GM12878 (cell line): ENCODE results near the gene WWOX. TPM values are rescaled to one million over a fixed set of nuclear protein-coding genes. Genes with fewer than 3 reads are reported as not detected.

Source experiments
- ATAC-seq: fragments of 200-7000 bp; cut with Tn5 transposase; 3 replicates; pipeline ENCODE4 v1.9.1; 2020; ENCODE audit warnings: mild to moderate bottlenecking, moderate library complexity
- BruUV-seq: library from RNA; stranded (reverse); fragments of 400-500 nt; replicated peaks from 2 replicates; lab custom pipeline; 2021; lab: Mats Ljungman, UMichigan
- CTCF ChIA-PET: fragments of 300-600 bp; sonication (Branson Sonifier 250); formaldehyde crosslinking; extraction: SDS; loops from one replicate; lab custom pipeline; 2021; ENCODE audit warnings: inconsistent platforms; lab: Yijun Ruan, JAX
- POLR2A ChIA-PET: fragments of 350-600 bp; formaldehyde crosslinking; extraction: SDS; loops from one replicate; lab custom pipeline; 2021; ENCODE audit warnings: inconsistent platforms; lab: Charles Lee
- RAD21 ChIA-PET: fragments of 300-600 bp; sonication (Branson Sonifier 250); formaldehyde crosslinking; loops from one replicate; lab custom pipeline; 2023; ENCODE audit warnings: antibody characterized with exemption; ENCODE audit not compliant: unreplicated experiment; lab: Charles Lee
- SMC1A ChIA-PET: fragments of 300-600 bp; sonication (Branson Sonifier 250); formaldehyde crosslinking; loops from one replicate; lab custom pipeline; 2023; ENCODE audit not compliant: unreplicated experiment, uncharacterized antibody; lab: Charles Lee
- DNase-seq: peaks from one replicate; pipeline ENCODE4 v3.0.0-alpha.2; 2011; ENCODE audit warnings: low read depth, low spot score
- FAIRE-seq: peaks from 3 replicates; lab custom pipeline; 2011; peaks lifted over from hg19 to GRCh38; lab: Jason Lieb, UNC
- H2AFZ ChIP-seq: 2 replicates; pipeline ENCODE4 v1.6.0; 2011; ENCODE audit warnings: low read depth, low read length, control low read depth; ENCODE audit not compliant: control insufficient read depth
- H3K27ac ChIP-seq: 2 replicates; pipeline ENCODE4 v1.5.1; 2011; ENCODE audit warnings: control low read depth; ENCODE audit not compliant: control insufficient read depth, insufficient read depth
- H3K27me3 ChIP-seq, 2 experiments: replicated peaks in 1 of 2; 2 replicates each; pipeline versions ENCODE4 v1.6.0 to v1.6.1; 2011; ENCODE audit warnings: low read length in 1 of 2; ENCODE audit not compliant: control insufficient read depth in 2 of 2, insufficient read depth in 2 of 2
- H3K36me3 ChIP-seq, 2 experiments: 2 replicates each; pipeline ENCODE4 v1.5.1; 2011; ENCODE audit warnings: low read length in 1 of 2; ENCODE audit not compliant: control insufficient read depth in 2 of 2, insufficient read depth in 2 of 2
- H3K4me1 ChIP-seq: 2 replicates; pipeline ENCODE4 v1.6.1; 2011; ENCODE audit warnings: mild to moderate bottlenecking, low read length, moderate library complexity, mixed read lengths; ENCODE audit not compliant: control insufficient read depth, insufficient read depth
- H3K4me2 ChIP-seq: 2 replicates; pipeline ENCODE4 v1.6.0; 2011; ENCODE audit warnings: control low read depth; ENCODE audit not compliant: control insufficient read depth, insufficient read depth
- H3K4me3 ChIP-seq: fragments of 200-600 bp; sonication (generic); 2 replicates; pipeline ENCODE4 v1.5.1; 2016
- H3K79me2 ChIP-seq: 2 replicates; pipeline ENCODE4 v1.6.0; 2011; ENCODE audit warnings: low read length; ENCODE audit not compliant: control insufficient read depth, insufficient read depth
- H3K9ac ChIP-seq: 2 replicates; pipeline ENCODE4 v1.8.0; 2011; ENCODE audit warnings: low read length, control low read depth, mixed read lengths; ENCODE audit not compliant: control insufficient read depth, insufficient read depth
- H3K9me3 ChIP-seq: replicated peaks from 3 replicates; pipeline ENCODE4 v1.5.1; 2011; ENCODE audit warnings: mild to moderate bottlenecking, low read length; ENCODE audit not compliant: control insufficient read depth, insufficient read depth
- H4K20me1 ChIP-seq: 2 replicates; pipeline ENCODE4 v1.6.0; 2011; ENCODE audit not compliant: control insufficient read depth, insufficient read depth
- BCLAF1 ChIP-seq: fragments of 450-650 bp; IDR thresholded peaks from 2 replicates; pipeline ENCODE4 v1.6.1; 2017; ENCODE audit warnings: antibody characterized with exemption, mild to moderate bottlenecking, moderate library complexity
- NRF1 ChIP-seq: conservative IDR thresholded peaks from 2 replicates; pipeline ENCODE4 v1.6.1; 2011; ENCODE audit warnings: mild to moderate bottlenecking, low read depth, low read length, improper control_type of control experiment
- SMC3 ChIP-seq: IDR thresholded peaks from 2 replicates; pipeline ENCODE4 v1.6.1; 2011; ENCODE audit warnings: low read length, improper control_type of control experiment, borderline replicate concordance
- WGBS: methylation state at CpG from one replicate; pipeline ENCODE4 v1.1.6; 2016; ENCODE audit warnings: low lambda C conversion rate; ENCODE audit not compliant: insufficient replicate concordance, insufficient coverage; ENCODE audit errors: missing lambda C conversion rate; 5-methylcytosine and 5-hydroxymethylcytosine counted together
- in situ Hi-C: fragments of 300-500 bp; cut with MboI; formaldehyde crosslinking; loops from 9 replicates; pipeline ENCODE4 v1.14.3; 2018; ENCODE audit warnings: mixed read lengths
- intact Hi-C: fragments of 100-400 bp; cut with micrococcal nuclease; formaldehyde crosslinking; loops from one replicate; pipeline ENCODE4 v1.14.2; 2022; ENCODE audit not compliant: unreplicated experiment
- polyA plus RNA-seq, 11 experiments: library from polyadenylated mRNA; depleted of rRNA in 4 of 11; unstranded in 6 of 11; stranded (reverse) in 5 of 11; fragments of >200 nt; fragmentation: Nextera tagmentation in 4 of 11; fragmentation: Illumina TruSeq in 1 of 11; extraction: Ambion mirVana in 4 of 11; extraction: Trizol in 1 of 11; gene quantifications; 1 replicate in 1 of 11; 2 replicates in 10 of 11; pipeline versions ENCODE4 v1.2.1 to v1.2.3, GENCODE V29; 2011 to 2016; ENCODE audit warnings: inconsistent platforms in 2 of 11, missing spikeins in 2 of 11, low read depth in 1 of 11
- total RNA-seq, 4 experiments: library from RNA; depleted of rRNA in 3 of 4; stranded (reverse); fragments of >200 nt in 3 of 4; fragmentation: Illumina TruSeq in 1 of 4; extraction: Trizol in 1 of 4; gene quantifications; 2 replicates each; pipeline versions ENCODE4 v1.2.1 to v1.2.3, GENCODE V29; 2013 to 2021
- TF ChIP-seq, protein P1 (sequence below): fragments of 450-650 bp; conservative IDR thresholded peaks from 2 replicates; pipeline ENCODE4 v1.6.1; 2017; ENCODE audit warnings: mild to moderate bottlenecking, moderate library complexity

The WWOX gene
- total and polyA plus RNA-seq, 10 of the 15 experiments (the other 5 are each of a cell fraction or from before 2014, with no cell fraction given): 2.8 to 24.4 (median 17.8) TPM

DNA sequence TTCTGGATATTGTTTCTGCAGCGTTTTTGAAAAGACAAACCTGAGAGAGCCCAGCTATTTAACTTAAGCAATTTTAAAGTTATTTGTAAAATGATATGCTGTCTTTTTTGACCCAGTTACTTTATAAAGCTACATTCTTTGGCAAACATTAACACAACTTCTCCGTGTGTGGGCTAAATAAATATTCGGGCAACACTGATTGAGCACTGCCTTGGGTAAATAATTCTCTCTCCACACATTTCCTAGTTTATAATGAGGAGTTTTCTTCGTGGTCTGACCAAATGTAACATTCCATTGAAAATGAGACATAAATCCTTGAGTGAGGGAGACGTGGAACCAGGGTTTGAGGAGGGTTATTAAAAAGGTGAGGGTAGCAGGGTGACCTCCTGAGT is 142.8 kb downstream of the WWOX start:
- no peak for FAIRE-seq
- Histone ChIP-seq H3K27ac (no peak overlapping the region), H3K4me1 (no peaks in the 10 kb centered on the region), H2AFZ (no peak overlapping the region), H3K9ac (no peak overlapping the region), H4K20me1 (no peaks in the 10 kb centered on the region), H3K4me3 (no peak overlapping the region), H3K79me2 (no peaks in the 10 kb centered on the region), H3K36me3 (no peaks in the 10 kb centered on the region), H3K9me3 (no peaks in the 10 kb centered on the region), H3K4me2 (no peak overlapping the region), H3K27me3 (no peaks in the 10 kb centered on the region)
- ChIA-PET POLR2A (no interaction called here), SMC1A (interaction anchor here (0.6 kb wide), 1 partner anchor 125 kb away, joined by 3 read pairs; no protein-coding TSS in a partner anchor), RAD21 (no interaction called here), CTCF (no interaction called here)
- no peak for DNase-seq
- intact Hi-C loops (no loop called here), in situ Hi-C loops (no loop called here)
- BruUV-seq: no TSS peak
- whole genome bisulfite sequencing: 71% methylated on average over 5 of the region's 5 CpGs
- ATAC-seq: no peak
- TF ChIP-seq, protein P1, sequence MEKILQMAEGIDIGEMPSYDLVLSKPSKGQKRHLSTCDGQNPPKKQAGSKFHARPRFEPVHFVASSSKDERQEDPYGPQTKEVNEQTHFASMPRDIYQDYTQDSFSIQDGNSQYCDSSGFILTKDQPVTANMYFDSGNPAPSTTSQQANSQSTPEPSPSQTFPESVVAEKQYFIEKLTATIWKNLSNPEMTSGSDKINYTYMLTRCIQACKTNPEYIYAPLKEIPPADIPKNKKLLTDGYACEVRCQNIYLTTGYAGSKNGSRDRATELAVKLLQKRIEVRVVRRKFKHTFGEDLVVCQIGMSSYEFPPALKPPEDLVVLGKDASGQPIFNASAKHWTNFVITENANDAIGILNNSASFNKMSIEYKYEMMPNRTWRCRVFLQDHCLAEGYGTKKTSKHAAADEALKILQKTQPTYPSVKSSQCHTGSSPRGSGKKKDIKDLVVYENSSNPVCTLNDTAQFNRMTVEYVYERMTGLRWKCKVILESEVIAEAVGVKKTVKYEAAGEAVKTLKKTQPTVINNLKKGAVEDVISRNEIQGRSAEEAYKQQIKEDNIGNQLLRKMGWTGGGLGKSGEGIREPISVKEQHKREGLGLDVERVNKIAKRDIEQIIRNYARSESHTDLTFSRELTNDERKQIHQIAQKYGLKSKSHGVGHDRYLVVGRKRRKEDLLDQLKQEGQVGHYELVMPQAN: no peak
- TF ChIP-seq BCLAF1: no peak
- no peak for TF ChIP-seq SMC3
- no peak for TF ChIP-seq NRF1
